HCT116 (cell line): ENCODE measurements around the gene SLC35A4.

Source experiments
- ATF3 ChIP-seq: IDR thresholded peaks from 2 replicates; pipeline ENCODE4 v1.6.1; 2012
- CBX3 ChIP-seq: IDR thresholded peaks from 2 replicates; pipeline ENCODE4 v1.6.1; 2012; ENCODE audit warnings: low read depth
- CTCF ChIP-seq, 3 experiments: fragments of 200-600 bp in 1 of 3; sonication (generic) in 1 of 3; IDR thresholded peaks in 2 of 3; conservative IDR thresholded peaks in 1 of 3; 2 replicates each; pipeline ENCODE4 v1.5.1; 2012 to 2017; ENCODE audit warnings: low read depth in 2 of 3, low read length in 2 of 3, antibody characterized with exemption in 1 of 3, borderline replicate concordance in 1 of 3, control low read depth in 1 of 3, mild to moderate bottlenecking in 1 of 3, mixed read lengths in 1 of 3, mixed run types in 1 of 3, moderate library complexity in 1 of 3; ENCODE audit not compliant: insufficient read depth in 1 of 3
- EGR1 ChIP-seq: IDR thresholded peaks from 2 replicates; pipeline ENCODE4 v1.6.1; 2012; ENCODE audit warnings: low read depth
- EZH2 ChIP-seq: fragments of 200-600 bp; sonication (generic); IDR thresholded peaks from 2 replicates; pipeline ENCODE4 v1.6.1; 2017; ENCODE audit warnings: antibody characterized with exemption, mixed run types
- MAX ChIP-seq: IDR thresholded peaks from 2 replicates; pipeline ENCODE4 v1.6.1; 2012
- POLR2AphosphoS5 ChIP-seq: IDR thresholded peaks from 2 replicates; pipeline ENCODE4 v1.6.1; 2011; ENCODE audit warnings: mild to moderate bottlenecking, low read depth, low read length, moderate library complexity
- RAD21 ChIP-seq: IDR thresholded peaks from 2 replicates; pipeline ENCODE4 v1.6.1; 2012; ENCODE audit warnings: low read depth, mild to moderate bottlenecking
- REST ChIP-seq: IDR thresholded peaks from 2 replicates; pipeline ENCODE4 v1.6.1; 2012; ENCODE audit warnings: low read depth
- SIN3A ChIP-seq: IDR thresholded peaks from 2 replicates; pipeline ENCODE4 v1.6.1; 2012; ENCODE audit warnings: low read depth

GRCh38 chr5:140588311-140589070, 23.9 kb downstream of the SLC35A4 start:
- TF ChIP-seq RAD21 (no peak), POLR2AphosphoS5 (no peak), MAX (no peak), EGR1 (no peak), CBX3 (no peak), REST (no peak), CTCF (IDR thresholded peaks at IDR 0.05 in 2 of 3, conservative IDR thresholded peaks at IDR 0.05 in 1 of 3; ENCODE audit: borderline replicate concordance in 1 of 3, insufficient read depth in 1 of 3, low read depth in 2 of 3, low read length in 2 of 3) (no peak), ATF3 (no peak), EZH2 (no peak), SIN3A (no peak)
